ENCODE results near the gene FAM171A1. TPM values are rescaled to one million over a fixed set of nuclear protein-coding genes. Genes with fewer than 3 reads are reported as not detected.

FAM171A1 gene
- total and polyA plus RNA-seq, 2 donors (not counting 1 experiment from before 2014, with no cell fraction given) = 0.09 TPM; not detected in 1

- H3K27ac ChIP-seq (ENCODE audit: low read length in 2 of 2) = no peak overlapping the region
- POLR2A ChIA-PET = no interaction called here
- intact Hi-C loops (cut with micrococcal nuclease) = no loop called here
- H3K4me3 ChIP-seq (ENCODE audit: control extremely low read depth in 1 of 5, extremely low read depth in 1 of 5, insufficient read depth in 1 of 5, low read depth in 2 of 5, low read length in 4 of 5) = no peak overlapping the region
- peaks cover 10% of the 10 kb centered on the region for H3K27me3 Mint-ChIP-seq
- ATAC-seq (ENCODE audit: low read depth) (no peak), DNase-seq (no peak)
- H3K9ac ChIP-seq (ENCODE audit: low read length) = no peak overlapping the region
- TF ChIP-seq CTCF (IDR thresholded peaks at IDR 0.05) = no peak
- no peak for TF ChIP-seq EZH2 (IDR thresholded peaks at IDR 0.05; ENCODE audit: borderline replicate concordance, insufficient read depth, low read depth, low read length, poor library complexity, severe bottlenecking)
- H3K4me1 ChIP-seq (ENCODE audit: control insufficient read depth in 2 of 2, insufficient read depth in 2 of 2, low read length in 2 of 2) = no peaks in the 10 kb centered on the region
- no peaks in the 10 kb centered on the region for H3K79me2 ChIP-seq (ENCODE audit: control insufficient read depth, insufficient read depth, low read length)
- no peak overlapping the region for H3K4me2 ChIP-seq (replicated peaks; ENCODE audit: low read depth, low read length, poor library complexity, severe bottlenecking)
- CTCF ChIA-PET = no interaction called here
- 96% methylated on average over 10 of the region's 10 CpGs for WGBS (ENCODE audit: insufficient coverage)
- no peaks in the 10 kb centered on the region for H3K36me3 ChIP-seq (replicated peaks in 1 of 2; ENCODE audit: control extremely low read depth in 1 of 2, control insufficient read depth in 1 of 2, extremely low read depth in 1 of 2, insufficient read depth in 2 of 2, low read length in 1 of 2)
- H2AFZ ChIP-seq (ENCODE audit: insufficient read depth, low read depth, low read length, poor library complexity, severe bottlenecking) = no peak overlapping the region
- no peaks in the 10 kb centered on the region for H4K20me1 ChIP-seq (ENCODE audit: control insufficient read depth, insufficient read depth, low read length, poor library complexity, severe bottlenecking)
- no peaks in the 10 kb centered on the region for H3K9me3 Mint-ChIP-seq (ENCODE audit: insufficient read depth)
- no peaks in the 10 kb centered on the region for H3K27me3 ChIP-seq (replicated peaks in 1 of 4; ENCODE audit: control extremely low read depth in 1 of 4, control insufficient read depth in 3 of 4, insufficient read depth in 4 of 4, low read length in 3 of 4)
- no peak overlapping the region for H3K4me3 Mint-ChIP-seq
- no peaks in the 10 kb centered on the region for H3K9me3 ChIP-seq (ENCODE audit: control extremely low read depth in 1 of 3, control insufficient read depth in 2 of 3, insufficient read depth in 1 of 3, low read length in 2 of 3)
- no peaks in the 10 kb centered on the region for H3K4me1 Mint-ChIP-seq
- no peak overlapping the region for H3K27ac Mint-ChIP-seq
Measured at GRCh38 chr10:15309221-15309620, 61.9 kb downstream of the FAM171A1 start.

DNA sequence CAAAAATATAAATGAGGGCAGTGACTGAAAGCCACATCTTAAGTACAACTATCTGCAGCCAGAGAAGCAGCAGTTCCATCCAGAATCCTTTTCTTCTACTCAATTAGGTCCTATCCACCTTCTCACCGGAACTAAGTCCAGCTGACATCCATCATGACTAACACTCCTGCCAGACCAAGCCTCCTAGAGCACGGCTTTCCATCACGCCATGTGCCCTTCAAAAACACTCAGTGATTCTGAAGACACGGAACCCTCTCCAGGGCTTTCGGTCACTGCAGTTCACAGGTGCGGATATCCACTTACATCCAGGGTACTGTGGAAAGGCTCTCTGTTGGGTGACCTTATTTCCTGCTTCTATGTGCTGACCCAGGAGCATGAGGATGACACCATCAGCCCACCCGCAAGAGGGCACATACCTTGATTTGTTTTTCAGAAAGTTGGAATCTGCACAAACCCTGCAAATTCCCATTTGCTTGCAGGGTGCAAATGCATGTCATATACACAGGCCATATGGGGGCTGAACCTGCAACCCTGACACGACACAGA lies 64.3 kb downstream of the FAM171A1 start:
- no peak overlapping the region for H3K27ac ChIP-seq (ENCODE audit: low read length in 2 of 2)
- no peak overlapping the region for H3K9ac ChIP-seq (ENCODE audit: low read length)
- intact Hi-C loops (cut with micrococcal nuclease) = no loop called here
- H3K27me3 Mint-ChIP-seq = peaks cover 16% of the 10 kb centered on the region
- H3K4me2 ChIP-seq (replicated peaks; ENCODE audit: low read depth, low read length, poor library complexity, severe bottlenecking) = no peak overlapping the region
- ChIA-PET CTCF (no interaction called here), POLR2A (no interaction called here)
- H3K27me3 ChIP-seq (replicated peaks in 1 of 4; ENCODE audit: control extremely low read depth in 1 of 4, control insufficient read depth in 3 of 4, insufficient read depth in 4 of 4, low read length in 3 of 4) = no peaks in the 10 kb centered on the region
- no peaks in the 10 kb centered on the region for H3K9me3 ChIP-seq (ENCODE audit: control extremely low read depth in 1 of 3, control insufficient read depth in 2 of 3, insufficient read depth in 1 of 3, low read length in 2 of 3)
- no peak overlapping the region for H3K4me3 Mint-ChIP-seq
- no peaks in the 10 kb centered on the region for H3K79me2 ChIP-seq (ENCODE audit: control insufficient read depth, insufficient read depth, low read length)
- no peaks in the 10 kb centered on the region for H3K36me3 ChIP-seq (replicated peaks in 1 of 2; ENCODE audit: control extremely low read depth in 1 of 2, control insufficient read depth in 1 of 2, extremely low read depth in 1 of 2, insufficient read depth in 2 of 2, low read length in 1 of 2)
- no peaks in the 10 kb centered on the region for H4K20me1 ChIP-seq (ENCODE audit: control insufficient read depth, insufficient read depth, low read length, poor library complexity, severe bottlenecking)
- H3K27ac Mint-ChIP-seq = no peak overlapping the region
- TF ChIP-seq CTCF (IDR thresholded peaks at IDR 0.05) = no peak
- no peak for TF ChIP-seq EZH2 (IDR thresholded peaks at IDR 0.05; ENCODE audit: borderline replicate concordance, insufficient read depth, low read depth, low read length, poor library complexity, severe bottlenecking)
- H2AFZ ChIP-seq (ENCODE audit: insufficient read depth, low read depth, low read length, poor library complexity, severe bottlenecking) = no peak overlapping the region
- ATAC-seq (ENCODE audit: low read depth) = no peak
- no peak overlapping the region for H3K4me3 ChIP-seq (ENCODE audit: control extremely low read depth in 1 of 5, extremely low read depth in 1 of 5, insufficient read depth in 1 of 5, low read depth in 2 of 5, low read length in 4 of 5)
- no peak for DNase-seq
- H3K9me3 Mint-ChIP-seq (ENCODE audit: insufficient read depth) = no peaks in the 10 kb centered on the region
- H3K4me1 ChIP-seq (ENCODE audit: control insufficient read depth in 2 of 2, insufficient read depth in 2 of 2, low read length in 2 of 2) = no peaks in the 10 kb centered on the region
- H3K4me1 Mint-ChIP-seq = no peaks in the 10 kb centered on the region
- 95% methylated on average over 8 of the region's 8 CpGs for WGBS (ENCODE audit: insufficient coverage)
